Aorta (tissue), 5 donors: ENCODE data around the gene SLC1A2. TPM values are rescaled to one million over a fixed set of nuclear protein-coding genes. Genes with fewer than 3 reads are reported as not detected.

Experiments
- ATAC-seq: fragments of 200-7000 bp; cut with Tn5 transposase; one replicate; pipeline ENCODE4 v1.9.1; 2022; ENCODE audit warnings: moderate library complexity; ENCODE audit not compliant: low FRiP score
- DNase-seq, 2 donors: peaks; one replicate each; pipeline ENCODE4 v3.0.0-alpha.2; 2020
- H3K27ac ChIP-seq, 2 donors: one replicate each; pipeline ENCODE4 v1.5.1; 2013; ENCODE audit warnings: low read length in 2 of 2, mild to moderate bottlenecking in 2 of 2, moderate library complexity in 2 of 2, control low read depth in 1 of 2, inconsistent platforms in 1 of 2, low read depth in 1 of 2
- H3K27me3 ChIP-seq, 2 donors: one replicate each; pipeline ENCODE4 v1.6.1; 2013; ENCODE audit warnings: control low read depth in 1 of 2, low read length in 1 of 2, mild to moderate bottlenecking in 1 of 2, moderate library complexity in 1 of 2; ENCODE audit not compliant: insufficient read depth in 2 of 2, control insufficient read depth in 1 of 2
- H3K36me3 ChIP-seq, 2 donors: one replicate each; pipeline ENCODE4 v1.6.1; 2013; ENCODE audit warnings: control low read depth in 1 of 2, low read length in 1 of 2, mild to moderate bottlenecking in 1 of 2; ENCODE audit not compliant: insufficient read depth in 2 of 2, control insufficient read depth in 1 of 2
- H3K4me1 ChIP-seq, 2 donors: one replicate each; pipeline ENCODE4 v1.6.1; 2013; ENCODE audit warnings: low read length in 2 of 2, control low read depth in 1 of 2, mild to moderate bottlenecking in 1 of 2, moderate library complexity in 1 of 2; ENCODE audit not compliant: insufficient read depth in 2 of 2, control insufficient read depth in 1 of 2
- H3K4me3 ChIP-seq, 2 donors: one replicate each; pipeline ENCODE4 v1.5.1; 2013; ENCODE audit warnings: low read length in 2 of 2, control low read depth in 1 of 2, mild to moderate bottlenecking in 1 of 2
- H3K9me3 ChIP-seq: one replicate; pipeline ENCODE4 v1.6.1; 2013; ENCODE audit warnings: mild to moderate bottlenecking, low read length; ENCODE audit not compliant: control insufficient read depth
- WGBS, 2 donors: extraction: QIAGEN DNeasy Blood & Tissue Kit; methylation state at CpG; one replicate each; pipeline ENCODE4 v1.1.7; 2013; 5-methylcytosine and 5-hydroxymethylcytosine counted together
- intact Hi-C, 2 donors: fragments of 100-400 bp; cut with DNase I; formaldehyde crosslinking; loops; one replicate each; pipeline versions ENCODE4 v1.14.2 to v1.15.0; 2022
- polyA plus RNA-seq, 2 donors: library from polyadenylated mRNA; stranded (reverse); fragments of 200-250 nt; gene quantifications; one replicate each; pipeline ENCODE4 v1.2.3, GENCODE V29; 2013
- total RNA-seq, 2 donors: library from RNA; stranded (reverse); fragmentation: NEBNext Ultra II Directional; extraction: Animal tissue kit (Norgen Biotek cat#: 25700); gene quantifications; one replicate each; pipeline ENCODE4 v1.2.1, GENCODE V29; 2021
- donor health status: healthy with polysubstance abuse.
- donor health status: Bipolar disorder and iron deficiency.
- donor health status: DM: no; HTN: no; CAD: no.
- donor health status: DM: no; HTN: no; CAD: no.
- donor health status: DM: yes; HTN: yes; CAD: no.

Gene SLC1A2
- total and polyA plus RNA-seq, 4 donors: 1.1 to 1.5 TPM; not detected in 2

GRCh38 chr11:35208795-35209194 is 210.6 kb downstream of the SLC1A2 start:
- 82 to 90% methylated on average over 4 of the region's 4 CpGs for WGBS, 2 donors
- DNase-seq (no peak), ATAC-seq (no peak)
- peaks cover 0 to 5% of the 10 kb centered on the region in 2 donors for H3K4me1 ChIP-seq
- no peaks in the 10 kb centered on the region for H3K27me3 ChIP-seq
- no peak overlapping the region for H3K4me3 ChIP-seq
- intact Hi-C loops: no loop called here
- H3K27ac ChIP-seq: no peak overlapping the region
- no peaks in the 10 kb centered on the region for H3K9me3 ChIP-seq
- H3K36me3 ChIP-seq: peaks cover 3 to 14% of the 10 kb centered on the region in 2 donors

- H3K4me3 ChIP-seq: no peak overlapping the region
- H3K27me3 ChIP-seq: no peaks in the 10 kb centered on the region
- intact Hi-C loops: no loop called here
- H3K4me1 ChIP-seq: peaks cover 0 to 5% of the 10 kb centered on the region in 2 donors
- no peak overlapping the region for H3K27ac ChIP-seq
- 73% methylated on average over 10 of the region's 10 CpGs for WGBS, 2 donors
- H3K9me3 ChIP-seq: no peaks in the 10 kb centered on the region
- ATAC-seq: no peak
- no peak for DNase-seq
- peaks cover 3 to 14% of the 10 kb centered on the region in 2 donors for H3K36me3 ChIP-seq
Measured at GRCh38 chr11:35207471-35208403, 211.6 kb downstream of the SLC1A2 start.

- Histone ChIP-seq H3K4me1 (peaks cover 0 to 5% of the 10 kb centered on the region in 2 donors), H3K36me3 (peaks cover 3 to 14% of the 10 kb centered on the region in 2 donors), H3K27me3 (no peaks in the 10 kb centered on the region), H3K4me3 (no peak overlapping the region), H3K27ac (no peak overlapping the region), H3K9me3 (no peaks in the 10 kb centered on the region)
- intact Hi-C loops: no loop called here
- no peak for DNase-seq
- WGBS, 2 donors: 97 to 100% methylated on average over 1 of the region's 1 CpG
- ATAC-seq: no peak
Measured at GRCh38 chr11:35206616-35207015, 212.7 kb downstream of the SLC1A2 start.

DNA sequence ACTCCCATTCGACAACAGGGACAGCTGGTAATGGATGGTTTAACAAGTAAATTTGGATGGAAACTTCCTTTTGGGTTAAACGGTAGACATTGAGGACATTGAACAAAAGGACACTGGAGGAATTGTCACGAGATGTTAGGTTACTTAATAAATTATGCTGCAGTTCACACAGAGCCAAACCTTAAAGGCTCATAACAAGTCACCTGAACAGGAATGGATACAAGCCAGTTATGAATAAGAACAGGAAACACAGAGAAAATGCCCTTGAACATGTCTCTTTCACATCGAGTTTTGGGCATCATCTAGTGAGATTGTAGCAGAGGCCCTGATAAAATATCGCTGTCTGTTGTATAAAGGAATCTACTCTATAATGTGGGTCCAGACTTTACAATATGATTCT is 214.7 kb downstream of the SLC1A2 start:
- H3K27me3 ChIP-seq: no peaks in the 10 kb centered on the region
- no peak overlapping the region for H3K27ac ChIP-seq
- peaks cover 0 to 5% of the 10 kb centered on the region in 2 donors for H3K4me1 ChIP-seq
- no peak overlapping the region for H3K4me3 ChIP-seq
- no peaks in the 10 kb centered on the region for H3K9me3 ChIP-seq
- intact Hi-C loops: no loop called here
- 89 to 93% methylated on average over 5 of the region's 5 CpGs for WGBS, 2 donors
- DNase-seq (no peak), ATAC-seq (no peak)
- H3K36me3 ChIP-seq: peaks cover 6 to 10% of the 10 kb centered on the region in 2 donors

Other genes starting within 250 kb of the SLC1A2 start
- 1 to 10 TPM; 2.3 to 3.1 TPM for gene PAMR1, start 106.1 kb upstream of the SLC1A2 start, total RNA-seq
- 1 to 10 TPM in 1 of 2 donors, under 1 TPM in 1; 0.69 to 2.0 TPM for gene PAMR1, start 106.1 kb upstream of the SLC1A2 start, polyA plus RNA-seq
- gene FJX1, start 198.9 kb upstream of the SLC1A2 start, total RNA-seq: 10 to 100 TPM in 1 of 2 donors, 1 to 10 TPM in 1; 5.8 to 10.4 TPM
- under 1 TPM in 1 of 2 donors, not detected in 1; 1.00 TPM for gene FJX1, start 198.9 kb upstream of the SLC1A2 start, polyA plus RNA-seq
- 10 to 100 TPM; 55.2 to 63.3 TPM for gene TRIM44, start 243.2 kb upstream of the SLC1A2 start, total RNA-seq
- gene TRIM44, start 243.2 kb upstream of the SLC1A2 start, polyA plus RNA-seq: 10 to 100 TPM; 10.3 to 12.6 TPM